DND-41 (cell line): ENCODE measurements around the gene DLGAP4.

ENCODE experiments used
- ATAC-seq: fragments of 200-7000 bp; cut with Tn5 transposase; 3 replicates; pipeline ENCODE4 v1.9.1; 2021; ENCODE audit warnings: low read depth; ENCODE audit not compliant: insufficient read depth
- DNase-seq: peaks from one replicate; pipeline ENCODE4 v3.0.0-alpha.2; 2020
- H2AFZ ChIP-seq: 2 replicates; pipeline ENCODE4 v1.6.0; 2012; ENCODE audit warnings: low read depth, low read length
- H3K27ac ChIP-seq: 2 replicates; pipeline ENCODE4 v1.5.1; 2012; ENCODE audit warnings: low read length, inconsistent platforms
- H3K27me3 ChIP-seq: fragments of 200-600 bp; sonication (generic); 2 replicates; pipeline ENCODE4 v1.6.0; 2012; ENCODE audit warnings: low read length, mild to moderate bottlenecking, inconsistent platforms; ENCODE audit not compliant: insufficient read depth, poor library complexity
- H3K36me3 ChIP-seq: 2 replicates; pipeline ENCODE4 v1.5.1; 2012; ENCODE audit warnings: low read length, inconsistent platforms; ENCODE audit not compliant: insufficient read depth
- H3K4me1 ChIP-seq: 2 replicates; pipeline ENCODE4 v1.5.1; 2012; ENCODE audit warnings: mild to moderate bottlenecking, low read length; ENCODE audit not compliant: insufficient read depth
- H3K4me2 ChIP-seq: 2 replicates; pipeline ENCODE4 v1.6.0; 2012; ENCODE audit warnings: mild to moderate bottlenecking, moderate library complexity, low read length, inconsistent platforms; ENCODE audit not compliant: insufficient read depth
- H3K4me3 ChIP-seq, 2 experiments: fragments of 200-600 bp in 1 of 2; shearing (Covaris generic) in 1 of 2; 2 replicates each; pipeline ENCODE4 v1.5.1; 2012 to 2016; ENCODE audit warnings: inconsistent platforms in 2 of 2, low read length in 2 of 2, mild to moderate bottlenecking in 2 of 2, low read depth in 1 of 2, moderate library complexity in 1 of 2
- H3K79me2 ChIP-seq: 2 replicates; pipeline ENCODE4 v1.6.0; 2012; ENCODE audit warnings: low read length, inconsistent platforms; ENCODE audit not compliant: insufficient read depth
- H3K9ac ChIP-seq: 2 replicates; pipeline ENCODE4 v1.6.0; 2012; ENCODE audit warnings: low read depth, mild to moderate bottlenecking, inconsistent platforms, low read length, moderate library complexity
- H3K9me3 ChIP-seq: 2 replicates; pipeline ENCODE4 v1.5.1; 2012; ENCODE audit warnings: low read length, moderate library complexity, mild to moderate bottlenecking, inconsistent platforms; ENCODE audit not compliant: insufficient read depth, severe bottlenecking
- H4K20me1 ChIP-seq: 2 replicates; pipeline ENCODE4 v1.6.0; 2012; ENCODE audit warnings: low read length; ENCODE audit not compliant: insufficient read depth
- CTCF ChIP-seq: IDR thresholded peaks from 2 replicates; pipeline ENCODE4 v1.5.1; 2012; ENCODE audit warnings: borderline replicate concordance, low read length, moderate library complexity, mild to moderate bottlenecking; ENCODE audit not compliant: poor library complexity, severe bottlenecking; ENCODE audit errors: extremely low read depth
- EZH2 ChIP-seq: IDR thresholded peaks from 3 replicates; pipeline ENCODE4 v1.6.1; 2012; ENCODE audit warnings: borderline replicate concordance, low read depth, mild to moderate bottlenecking, moderate library complexity, low read length, inconsistent platforms; ENCODE audit not compliant: severe bottlenecking

The DLGAP4 gene

GRCh38 chr20:36435592-36436541 is 129.7 kb downstream of the DLGAP4 start:
- DNase-seq (peak; percentile 52), ATAC-seq (peak; percentile 50; the same call in 2 of the 3 replicates)
- Histone ChIP-seq H3K9ac (no peak overlapping the region), H3K4me3 (no peak overlapping the region), H3K36me3 (no peaks in the 10 kb centered on the region), H3K4me2 (no peak overlapping the region), H4K20me1 (0 out of 2 replicates have a peak, but pooled peaks cover 3% of the 10 kb centered on the region), H3K4me1 (no peaks in the 10 kb centered on the region), H3K79me2 (no peaks in the 10 kb centered on the region), H2AFZ (no peak overlapping the region), H3K27ac (no peak overlapping the region), H3K9me3 (no peaks in the 10 kb centered on the region), H3K27me3 (no peaks in the 10 kb centered on the region)
- TF ChIP-seq CTCF: no peak
- no peak for TF ChIP-seq EZH2

GRCh38 chr20:36439040-36439730 is 133.0 kb downstream of the DLGAP4 start:
- H2AFZ ChIP-seq: no peak overlapping the region
- TF ChIP-seq CTCF (peak; percentile 98), EZH2 (no peak)
- no peaks in the 10 kb centered on the region for H3K4me1 ChIP-seq
- H3K9ac ChIP-seq: no peak overlapping the region
- peak; percentile 70 for DNase-seq
- H3K27me3 ChIP-seq: no peaks in the 10 kb centered on the region
- no peaks in the 10 kb centered on the region for H3K36me3 ChIP-seq
- H4K20me1 ChIP-seq: 0 out of 2 replicates have a peak, but pooled peaks cover 3% of the 10 kb centered on the region
- no peak overlapping the region for H3K4me2 ChIP-seq
- ATAC-seq: peak; percentile 83
- no peak overlapping the region for H3K27ac ChIP-seq
- no peaks in the 10 kb centered on the region for H3K9me3 ChIP-seq
- H3K4me3 ChIP-seq: no peak overlapping the region
- no peaks in the 10 kb centered on the region for H3K79me2 ChIP-seq

GRCh38 chr20:36439731-36440072 is 133.6 kb downstream of the DLGAP4 start:
- Histone ChIP-seq H3K27me3 (no peaks in the 10 kb centered on the region), H2AFZ (no peak overlapping the region), H3K4me3 (no peak overlapping the region), H3K79me2 (no peaks in the 10 kb centered on the region), H3K9me3 (no peaks in the 10 kb centered on the region), H3K36me3 (no peaks in the 10 kb centered on the region), H3K4me2 (no peak overlapping the region), H4K20me1 (0 out of 2 replicates have a peak, but pooled peaks cover 3% of the 10 kb centered on the region), H3K9ac (no peak overlapping the region), H3K27ac (no peak overlapping the region), H3K4me1 (no peaks in the 10 kb centered on the region)
- no peak; the same call in 2 of the 3 replicates for ATAC-seq
- no peak for DNase-seq
- TF ChIP-seq EZH2: no peak
- no peak for TF ChIP-seq CTCF
